ENCODE results near the gene TBX10. TPM values are rescaled to one million over a fixed set of nuclear protein-coding genes. Genes with fewer than 3 reads are reported as not detected.
"Not testable (repeated sequence)": the region's sequence is repeated elsewhere in the genome, so short reads cannot be mapped to it uniquely, and the experiment has no call there.

Gene TBX10
- not detected for total RNA-seq
- long read RNA-seq: 0 reads

GRCh38 chr11:67639438-67639859 is at the start of gene TBX10:
Gene TBX10, minus strand, starts transcription at chr11:67639763. Its CDS starts 291 bp downstream, at chr11:67639472.
- intact Hi-C loops (cut with DNase I): no loop called here
- TF ChIP-seq CTCF (IDR thresholded peaks at IDR 0.05): no peak
- Histone ChIP-seq H3K36me3 (no peaks in the 10 kb centered on the region), H3K4me3 (no peak within 1 kb of the TSS), H3K27ac (no peak within 1 kb of the TSS), H3K9me3 (no peaks in the 10 kb centered on the region), H3K4me1 (no peaks in the 10 kb centered on the region), H3K27me3 (ENCODE audit: low read depth) (peaks cover 29% of the 10 kb centered on the region)
- DNase-seq (no peak), ATAC-seq (no peak)

GRCh38 chr11:67689178-67689577 is 49.6 kb upstream of the TBX10 start:
- Histone ChIP-seq H3K4me3 (no peak overlapping the region), H3K27ac (no peak overlapping the region), H3K4me1 (no peaks in the 10 kb centered on the region), H3K27me3 (ENCODE audit: low read depth) (no peaks in the 10 kb centered on the region), H3K9me3 (no peaks in the 10 kb centered on the region), H3K36me3 (no peaks in the 10 kb centered on the region)
- TF ChIP-seq CTCF (IDR thresholded peaks at IDR 0.05): no peak
- ATAC-seq (no peak), DNase-seq (no peak)
- intact Hi-C loops (cut with DNase I): no loop called here

GRCh38 chr11:67687986-67688385 is 48.4 kb upstream of the TBX10 start:
- no peaks in the 10 kb centered on the region for H3K4me1 ChIP-seq
- intact Hi-C loops (cut with DNase I): no loop called here
- H3K27me3 ChIP-seq (ENCODE audit: low read depth): no peaks in the 10 kb centered on the region
- TF ChIP-seq CTCF (IDR thresholded peaks at IDR 0.05): no peak
- no peak for ATAC-seq
- H3K4me3 ChIP-seq: no peak overlapping the region
- no peak for DNase-seq
- no peaks in the 10 kb centered on the region for H3K9me3 ChIP-seq
- no peak overlapping the region for H3K27ac ChIP-seq
- H3K36me3 ChIP-seq: no peaks in the 10 kb centered on the region

- H3K36me3 ChIP-seq; H3K9me3 ChIP-seq; ATAC-seq; DNase-seq; H3K27me3 ChIP-seq (ENCODE audit: low read depth); H3K4me3 ChIP-seq; intact Hi-C loops (cut with DNase I); H3K4me1 ChIP-seq; H3K27ac ChIP-seq: not testable (repeated sequence)
Measured at GRCh38 chr11:67685641-67686332, 46.2 kb upstream of the TBX10 start.

GRCh38 chr11:67682126-67683034 is 42.8 kb upstream of the TBX10 start:
- ATAC-seq; H3K27me3 ChIP-seq (ENCODE audit: low read depth); H3K4me1 ChIP-seq; intact Hi-C loops (cut with DNase I); H3K36me3 ChIP-seq; H3K4me3 ChIP-seq; H3K9me3 ChIP-seq; H3K27ac ChIP-seq; DNase-seq: not testable (repeated sequence)

GRCh38 chr11:67680696-67681470 is 41.3 kb upstream of the TBX10 start:
- no peaks in the 10 kb centered on the region for H3K4me1 ChIP-seq
- TF ChIP-seq CTCF (IDR thresholded peaks at IDR 0.05): no peak
- DNase-seq (no peak), ATAC-seq (no peak)
- H3K4me3 ChIP-seq: no peak overlapping the region
- intact Hi-C loops (cut with DNase I): no loop called here
- H3K9me3 ChIP-seq: no peaks in the 10 kb centered on the region
- no peak overlapping the region for H3K27ac ChIP-seq
- H3K27me3 ChIP-seq (ENCODE audit: low read depth): no peaks in the 10 kb centered on the region
- no peaks in the 10 kb centered on the region for H3K36me3 ChIP-seq

All from lower lobe of right lung (tissue), 2 donors.